Retina (tissue), 1 donor: ENCODE measurements around the gene ANO3.
"Not testable (repeated sequence)": the region's sequence is repeated elsewhere in the genome, so short reads cannot be mapped to it uniquely, and the experiment has no call there.

Source experiments
- DNase-seq: peaks from one replicate; pipeline ENCODE4 v3.0.0-alpha.2; 2016

ANO3 gene

DNA sequence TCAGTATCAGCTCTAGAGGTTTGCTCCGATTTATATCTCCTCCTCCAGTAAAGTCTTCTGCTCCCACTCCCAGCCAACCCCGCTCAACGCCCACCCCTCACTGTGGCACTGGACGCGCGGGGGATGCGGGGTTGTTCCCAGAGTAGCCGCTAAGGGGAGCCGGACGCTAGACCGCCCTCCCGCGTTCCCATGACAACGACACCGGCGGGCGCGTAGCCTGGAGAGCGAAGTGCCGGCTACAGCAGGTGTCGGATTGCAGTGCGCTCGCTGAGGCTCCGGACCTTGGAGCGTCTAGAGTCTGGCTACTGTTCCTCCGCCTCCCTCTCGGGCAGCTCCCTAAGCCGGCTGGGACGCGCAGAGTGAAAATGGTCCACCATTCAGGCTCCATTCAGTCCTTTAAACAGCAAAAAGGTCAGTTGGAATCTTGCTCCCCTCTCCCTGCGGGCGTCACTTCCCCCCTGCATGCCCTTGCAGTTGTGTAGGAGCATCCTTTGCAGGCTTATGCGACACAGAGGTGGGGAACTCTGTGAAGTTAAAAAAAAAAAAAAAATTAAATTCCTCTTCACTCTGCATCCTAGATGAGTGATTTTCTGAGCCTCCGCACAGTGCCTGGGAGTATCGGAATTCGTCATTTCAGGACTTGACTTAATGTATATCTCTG is at the start of gene ANO3:
ANO3 (plus strand) TSS at position 220 of the 661 bp plus-strand sequence; CDS start at position 366, 146 bp downstream.
- peak; percentile 92 for DNase-seq

DNA sequence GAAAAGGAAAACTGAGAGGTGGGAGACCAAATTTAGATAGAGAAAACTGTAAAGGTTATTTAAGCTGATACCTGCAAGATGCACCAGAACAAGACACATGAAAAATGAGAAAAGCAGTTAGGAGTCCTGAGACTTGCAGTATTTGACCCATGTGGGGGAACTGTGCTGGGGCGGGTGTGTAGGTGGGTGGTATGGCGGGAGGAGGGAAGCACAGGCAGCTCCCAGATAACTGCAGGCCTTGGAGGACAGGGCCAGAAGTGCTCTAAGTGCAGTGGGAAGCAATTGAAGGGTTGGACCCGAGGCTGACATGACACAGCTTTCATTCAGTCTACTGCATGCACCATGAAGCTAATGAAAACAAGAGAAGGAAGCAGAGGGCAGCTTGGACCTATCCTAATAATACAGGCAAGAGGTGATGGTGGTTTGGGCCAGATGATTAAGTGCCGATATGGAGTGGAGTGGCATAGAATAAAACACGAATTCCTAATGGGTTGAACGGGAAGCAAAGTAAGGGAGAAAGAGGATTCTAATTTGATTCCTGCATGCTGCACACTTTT is 48.0 kb upstream of the ANO3 start:
- no peak for DNase-seq

DNA sequence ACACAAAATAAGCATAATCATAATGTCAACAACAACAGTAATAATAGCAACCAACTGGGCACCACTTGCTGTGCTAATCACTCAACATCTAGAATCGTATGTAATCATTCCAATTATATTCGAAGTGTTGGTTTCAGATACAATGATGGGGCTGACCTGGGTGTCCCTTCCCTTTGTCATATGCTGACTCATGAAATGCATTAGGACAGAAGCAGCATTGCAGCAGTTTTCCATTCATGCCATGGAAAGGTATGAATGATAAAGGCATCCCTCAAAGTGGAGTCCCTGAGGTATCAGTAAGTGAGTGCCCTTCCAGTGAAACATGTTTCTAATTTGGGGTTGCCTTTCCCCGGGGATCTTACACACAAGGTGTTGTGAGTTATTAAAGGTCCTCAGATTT is 46.3 kb upstream of the ANO3 start:
- DNase-seq, result peak; percentile 26

DNA sequence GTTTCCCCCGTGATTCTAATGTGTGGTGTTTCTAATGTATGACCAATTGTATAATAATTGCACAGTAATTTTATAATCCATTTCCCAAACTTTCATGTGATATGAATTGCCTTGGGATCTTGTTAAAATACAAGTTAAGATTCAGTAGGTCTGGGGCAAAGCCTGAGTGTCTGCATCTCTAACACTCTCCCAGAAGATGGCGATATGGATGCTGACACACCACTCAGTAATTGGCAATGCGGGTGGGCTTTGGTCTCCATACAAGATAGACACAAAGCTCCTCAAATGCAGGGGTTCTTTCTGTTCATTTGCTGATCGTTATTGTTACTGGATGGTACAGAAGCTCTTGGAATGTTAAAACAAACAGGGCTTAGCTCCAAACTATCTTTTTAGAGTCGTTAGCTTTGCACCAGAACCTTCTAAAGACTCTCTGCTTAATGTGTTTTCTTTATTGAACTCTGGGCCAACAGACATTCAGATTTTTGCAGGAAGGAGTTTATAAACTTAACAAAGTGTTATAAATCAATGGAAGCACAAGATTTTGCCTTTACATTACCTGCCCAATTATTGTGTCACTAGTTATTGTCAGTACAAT is 45.4 kb upstream of the ANO3 start:
- peak; percentile 58 for DNase-seq

DNA sequence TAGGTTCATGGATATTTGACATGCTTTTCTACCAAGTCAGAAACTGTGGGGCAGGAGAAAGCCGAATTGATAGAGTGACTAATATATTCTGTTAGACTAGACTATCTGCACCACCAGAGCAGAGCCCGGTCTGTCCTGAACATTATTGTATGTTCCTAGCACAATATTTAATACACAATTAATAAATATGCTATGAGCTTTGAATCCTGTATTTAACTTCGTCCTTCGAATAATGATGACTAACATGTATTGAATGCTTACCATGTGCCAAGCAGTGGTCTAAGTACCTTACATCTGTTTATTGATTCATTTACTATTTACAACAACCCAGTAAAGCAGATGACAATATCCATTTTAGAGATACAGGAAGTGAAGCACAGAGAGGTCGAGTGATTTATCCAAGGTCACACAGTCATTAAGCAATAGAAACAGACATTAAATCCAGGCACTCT is 44.8 kb upstream of the ANO3 start:
- DNase-seq, result no peak

DNA sequence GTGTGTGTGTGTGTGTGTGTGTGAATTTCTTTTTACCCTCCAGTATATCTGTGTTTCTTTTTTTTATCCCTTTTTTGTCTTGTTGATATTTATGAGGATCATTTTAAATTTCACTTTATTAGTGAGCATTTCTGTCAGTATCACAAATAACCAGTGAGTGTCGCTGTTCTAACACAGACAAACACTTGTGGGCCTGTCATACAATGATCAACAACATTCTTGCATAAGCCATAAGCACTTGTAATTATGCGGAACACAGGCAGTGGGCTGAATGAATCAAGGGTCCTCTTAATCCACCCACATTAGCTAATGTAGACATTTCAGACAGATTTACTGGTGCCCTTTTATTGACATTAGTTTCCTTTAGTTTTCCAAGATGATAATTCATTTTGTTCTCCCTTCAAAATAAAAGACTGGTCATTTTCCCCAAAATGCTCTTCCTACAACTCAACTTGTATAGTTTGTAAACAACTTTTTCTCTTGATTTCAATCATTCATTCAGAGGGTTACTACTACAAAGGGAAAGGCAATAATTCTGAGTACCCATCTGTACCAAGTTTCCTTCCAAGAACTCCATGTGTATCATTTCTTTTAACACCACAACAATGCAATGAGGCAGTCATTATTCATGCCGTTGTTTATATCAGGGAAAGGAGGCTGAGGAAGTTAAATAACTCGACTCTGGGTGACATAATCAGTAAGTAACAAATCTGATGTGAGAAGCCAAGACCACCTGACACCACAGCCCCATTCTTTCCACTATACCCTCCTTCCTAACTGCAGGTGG is 34.5 kb upstream of the ANO3 start:
- DNase-seq, result peak; percentile 48

DNA sequence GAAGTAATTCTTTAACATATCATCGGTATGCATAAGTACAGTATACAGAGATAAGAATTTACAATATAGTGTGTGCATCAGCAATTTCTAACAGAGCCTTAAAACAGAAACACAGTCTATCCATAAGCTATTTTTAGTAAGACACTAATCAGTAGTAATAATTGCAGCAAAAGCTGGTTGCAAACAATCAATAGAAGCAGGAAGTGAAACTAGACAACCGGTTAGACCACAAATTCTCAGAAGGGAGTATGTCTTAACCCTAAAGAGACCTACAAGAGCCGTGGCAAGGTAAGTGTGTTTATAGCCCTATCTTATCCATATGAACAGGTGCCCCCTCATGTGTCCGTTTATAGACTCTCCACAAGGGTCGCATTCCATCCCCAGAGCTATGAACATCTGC is 15.6 kb upstream of the ANO3 start:
- not testable (repeated sequence) for DNase-seq

DNA sequence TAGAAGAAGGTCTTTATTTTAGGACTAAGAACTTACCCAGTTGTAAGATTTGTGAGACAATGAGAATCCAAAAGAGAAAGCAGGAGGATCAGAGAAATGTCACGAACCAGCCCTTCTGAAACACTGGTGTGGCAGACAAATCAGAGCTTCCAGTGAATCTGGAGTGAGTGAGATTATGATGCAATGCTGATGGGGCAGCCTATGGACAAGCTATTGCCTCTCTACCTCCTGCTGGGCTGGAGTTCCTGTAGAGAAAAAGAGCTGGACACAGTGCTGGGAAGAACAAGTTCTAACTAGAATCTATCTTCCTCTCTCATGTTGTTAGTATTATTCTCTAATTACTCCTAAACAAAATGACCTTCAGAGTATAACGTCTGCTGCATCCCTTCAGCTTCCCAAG is 12.0 kb upstream of the ANO3 start:
- DNase-seq, result no peak

DNA sequence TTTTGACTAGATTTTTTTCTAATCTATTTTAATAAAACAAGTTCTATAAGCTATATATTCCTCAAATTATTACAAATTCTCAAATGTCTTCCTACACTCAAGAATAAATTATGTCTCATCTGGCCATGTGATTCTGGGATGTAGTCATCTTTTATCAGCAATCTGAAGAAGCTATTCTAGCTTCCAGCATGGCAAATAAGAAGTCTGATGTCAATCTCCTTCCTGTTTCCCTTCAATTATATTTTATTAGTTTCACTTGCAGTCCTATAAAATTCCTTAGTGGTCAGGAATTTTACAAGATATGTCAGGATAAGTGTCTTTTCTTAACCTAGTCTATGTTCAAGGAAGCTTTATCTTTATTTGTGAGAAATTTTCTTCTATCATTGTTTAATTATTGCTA is 10.4 kb upstream of the ANO3 start:
- DNase-seq, result no peak

DNA sequence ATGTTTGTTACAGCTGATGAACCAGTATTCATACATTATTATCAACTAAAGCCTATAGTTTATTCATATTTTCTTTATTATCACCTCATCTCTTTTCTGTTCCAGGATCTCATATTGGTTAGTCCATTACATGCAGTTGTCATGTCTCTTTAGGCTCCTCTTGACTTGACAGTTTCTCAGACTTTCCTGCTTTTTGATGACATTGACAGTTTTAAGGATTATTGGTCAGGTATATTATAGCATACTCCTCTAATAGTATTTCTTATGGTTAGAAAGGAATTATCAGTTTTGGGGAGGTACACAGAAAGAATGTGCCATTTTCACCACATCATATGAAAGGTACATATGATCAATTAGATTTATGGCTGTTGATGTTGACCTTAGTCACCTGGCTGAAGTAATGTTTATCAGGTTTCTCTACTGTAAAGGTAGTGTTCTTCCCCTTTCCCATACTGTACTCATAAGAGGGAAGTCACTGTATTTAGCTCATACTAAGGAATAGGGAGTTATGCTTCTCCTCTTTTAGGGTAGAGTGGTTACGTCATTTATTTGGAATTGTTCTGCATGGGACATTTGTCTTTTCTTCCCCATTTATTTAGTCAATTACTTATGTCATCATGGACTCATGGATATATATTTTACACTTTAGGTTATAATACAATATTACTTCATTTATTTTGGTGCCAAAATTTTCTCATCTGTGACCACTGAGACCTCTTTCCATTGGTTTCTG is 9.4 kb upstream of the ANO3 start:
- DNase-seq, result no peak

DNA sequence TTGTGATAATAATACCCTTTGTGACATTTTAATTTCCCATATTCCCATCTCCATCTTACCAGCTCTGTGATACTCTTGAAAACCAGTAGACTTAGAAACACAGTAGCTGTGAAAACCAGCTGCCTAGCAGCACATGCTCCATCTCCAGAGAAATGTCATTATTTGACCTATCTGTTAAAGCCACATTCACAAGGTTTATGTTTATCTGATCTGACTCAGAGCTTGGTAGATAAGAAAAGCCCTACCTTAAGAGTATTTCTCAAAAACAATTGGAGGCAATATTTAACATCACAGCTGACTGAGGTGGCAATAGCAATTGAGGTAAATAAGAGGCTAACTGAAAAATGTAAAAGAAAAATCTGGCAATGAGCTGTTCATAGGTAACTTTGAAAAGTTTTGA is 8.1 kb upstream of the ANO3 start:
- no peak for DNase-seq

DNA sequence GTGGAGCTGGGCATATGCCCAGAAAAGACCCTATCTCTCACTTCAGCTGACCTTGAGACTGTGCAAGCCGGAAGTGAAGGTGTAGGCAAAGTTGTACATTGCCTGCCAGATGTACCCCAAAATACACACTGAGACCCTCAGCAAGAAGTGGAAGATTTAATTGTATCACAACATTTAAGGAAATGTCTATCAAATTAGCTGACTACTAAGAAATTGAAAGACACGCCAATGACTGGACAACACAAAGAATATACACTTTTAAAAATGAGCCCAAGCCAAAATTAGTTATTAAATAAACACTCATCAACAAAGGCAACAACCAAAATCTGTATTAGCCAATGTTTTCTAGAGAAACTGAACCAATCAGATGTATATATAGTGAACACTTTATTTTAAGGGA is 7.7 kb upstream of the ANO3 start:
- no peak for DNase-seq

DNA sequence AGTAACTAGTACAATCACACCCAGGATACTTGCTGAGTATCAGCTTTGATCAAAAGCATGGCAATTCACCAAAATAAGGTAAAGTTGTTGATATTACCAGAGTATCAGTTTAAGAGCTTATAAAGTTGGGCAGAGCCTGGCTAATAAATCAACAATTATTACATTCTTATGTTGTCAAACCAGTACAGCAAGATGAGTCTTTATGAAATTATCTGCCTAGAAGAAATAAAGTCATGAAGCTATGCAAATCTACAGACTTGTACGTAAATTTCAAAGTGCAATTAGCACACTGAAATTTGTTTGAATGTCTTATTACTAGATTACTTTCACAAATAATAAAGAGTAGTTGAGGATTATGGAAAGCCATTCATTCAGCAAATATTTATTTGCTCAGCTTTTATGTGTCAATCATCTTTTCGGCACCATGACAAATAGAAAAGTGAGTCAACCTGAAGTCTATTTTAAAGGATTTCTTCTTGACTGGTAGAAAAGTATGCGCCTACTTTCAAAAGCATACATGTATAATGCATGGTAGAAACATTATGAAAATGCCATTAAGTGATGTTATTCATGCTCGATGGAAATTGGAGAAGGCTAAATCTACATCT is 5.0 kb upstream of the ANO3 start:
- no peak for DNase-seq

DNA sequence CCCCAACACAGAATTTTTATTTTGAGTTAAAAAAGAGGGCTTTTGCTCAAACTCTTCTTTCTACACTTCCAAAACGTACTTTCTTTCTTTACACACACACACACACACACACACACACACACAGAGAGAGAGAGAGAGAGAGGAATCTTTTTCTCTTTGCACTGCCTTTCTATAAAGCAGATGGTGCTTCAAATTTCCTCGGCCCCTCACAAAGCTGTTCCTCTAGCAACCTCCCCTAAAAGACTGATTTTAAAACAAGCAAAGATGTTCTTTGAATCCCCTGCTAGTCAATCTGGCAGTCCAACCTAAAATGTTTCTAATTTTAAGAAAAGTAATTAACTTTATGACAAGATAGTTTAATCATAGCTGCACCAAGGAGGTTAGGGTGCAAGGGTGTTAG is 2.7 kb upstream of the ANO3 start:
- no peak for DNase-seq

DNA sequence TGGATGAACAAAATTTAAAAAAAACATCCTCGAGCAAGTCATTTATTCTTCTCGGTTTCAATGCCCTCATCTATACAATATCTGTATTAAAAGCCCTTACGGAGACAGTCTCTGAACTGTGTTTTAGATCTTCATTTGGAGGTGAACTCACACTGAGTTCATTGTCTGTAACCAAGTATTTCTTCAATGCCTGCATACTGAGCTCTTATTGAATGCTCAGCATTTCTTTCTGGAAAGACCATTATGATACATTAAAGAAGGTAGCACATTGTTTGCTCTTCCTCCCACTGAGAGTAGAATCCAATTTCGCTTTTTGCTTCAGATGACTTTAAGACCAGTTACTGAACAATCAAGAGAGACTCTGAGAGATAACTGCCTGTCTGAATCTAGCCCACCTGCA is 1.7 kb upstream of the ANO3 start:
- DNase-seq, result no peak

DNA sequence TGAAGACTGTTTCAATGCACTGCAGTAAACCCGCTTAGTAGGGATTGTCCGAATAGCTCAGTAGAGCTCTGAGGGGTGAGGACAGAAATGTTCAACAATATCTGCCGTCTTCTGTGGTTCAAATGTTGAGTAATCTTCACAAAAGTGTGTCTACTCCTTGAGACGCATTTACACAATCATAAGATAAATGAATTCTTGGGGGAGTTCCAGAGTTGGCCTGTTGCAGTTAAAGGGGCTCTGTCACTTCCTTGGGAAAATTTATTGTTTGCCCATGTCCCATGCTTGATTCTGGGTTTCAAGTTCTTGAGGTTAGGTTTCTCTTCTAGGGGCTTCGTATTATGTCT is 614 bp downstream of the ANO3 start:
- DNase-seq, result no peak

DNA sequence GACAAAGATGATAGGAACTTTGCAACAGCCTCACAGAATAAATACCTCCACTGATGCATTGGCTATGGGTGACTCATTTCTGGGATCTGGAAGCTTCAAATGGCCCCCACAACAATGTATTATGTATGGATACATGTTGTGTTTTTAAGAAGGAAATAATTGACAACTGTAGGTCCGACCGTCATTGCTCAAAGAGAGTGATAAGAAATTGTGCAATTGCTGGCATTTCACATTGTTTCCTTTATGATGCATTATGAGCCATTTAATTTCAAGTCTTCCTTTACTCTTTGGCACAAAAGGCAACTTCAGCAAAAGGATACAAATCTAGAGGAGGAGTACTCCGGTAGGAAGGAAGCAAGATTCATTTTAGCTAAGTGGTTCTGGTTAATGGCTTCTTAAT is 2.0 kb downstream of the ANO3 start:
- DNase-seq, result no peak

DNA sequence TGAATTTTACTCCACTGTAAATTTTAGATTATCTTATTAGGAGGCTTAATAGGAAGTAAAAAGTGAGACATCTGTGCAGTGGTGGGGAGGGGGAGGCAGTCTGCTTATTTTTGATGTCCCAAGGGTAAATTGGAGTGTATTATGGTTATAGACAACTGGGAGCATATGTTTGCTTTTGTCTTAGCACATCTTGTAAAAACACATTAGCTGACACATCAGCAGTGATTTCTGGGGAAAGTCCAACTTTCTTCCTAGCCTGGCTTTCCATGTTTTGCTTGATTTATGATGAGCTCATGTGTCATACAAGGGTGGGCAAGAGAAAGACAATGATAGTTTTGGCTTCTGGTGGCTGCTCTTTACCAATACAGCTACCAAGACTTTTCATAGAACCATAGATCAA is 4.0 kb downstream of the ANO3 start:
- no peak for DNase-seq

DNA sequence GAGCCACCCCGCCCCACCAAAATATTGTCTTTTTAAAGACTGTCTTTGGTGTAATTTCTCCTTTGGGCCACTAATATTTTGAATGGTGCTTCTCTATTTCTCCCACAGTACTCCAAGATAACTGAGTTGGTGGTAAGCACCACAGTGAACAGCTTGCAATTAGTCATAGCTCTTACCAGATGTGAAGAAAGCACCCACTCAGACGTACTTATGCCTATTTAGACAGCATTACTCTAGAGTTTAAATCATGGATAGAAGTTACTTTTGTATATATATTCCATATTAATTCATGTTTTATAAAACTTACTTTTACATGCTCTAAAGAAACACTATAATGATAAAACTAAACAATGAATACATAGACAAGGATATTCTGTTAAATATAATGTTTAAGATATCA is 12.7 kb downstream of the ANO3 start:
- no peak for DNase-seq

DNA sequence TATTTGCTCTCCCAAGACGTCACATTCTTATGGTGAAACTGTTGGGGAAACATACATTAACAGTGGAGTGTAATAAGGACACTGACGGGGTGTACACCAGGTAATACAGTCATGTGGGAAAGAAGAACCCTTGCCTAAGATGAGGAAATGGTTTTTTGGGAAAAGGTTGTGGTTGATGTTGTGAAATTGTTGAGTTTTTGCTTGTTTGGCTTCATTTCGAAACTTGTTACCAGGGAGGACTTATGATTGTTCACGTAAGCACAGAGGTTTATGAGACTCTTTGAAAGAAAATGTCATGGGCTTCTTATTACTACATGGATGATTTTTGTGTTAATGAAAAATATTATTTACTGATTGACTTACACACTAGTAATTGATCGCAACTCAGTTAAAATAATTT is 16.8 kb downstream of the ANO3 start:
- no peak for DNase-seq

DNA sequence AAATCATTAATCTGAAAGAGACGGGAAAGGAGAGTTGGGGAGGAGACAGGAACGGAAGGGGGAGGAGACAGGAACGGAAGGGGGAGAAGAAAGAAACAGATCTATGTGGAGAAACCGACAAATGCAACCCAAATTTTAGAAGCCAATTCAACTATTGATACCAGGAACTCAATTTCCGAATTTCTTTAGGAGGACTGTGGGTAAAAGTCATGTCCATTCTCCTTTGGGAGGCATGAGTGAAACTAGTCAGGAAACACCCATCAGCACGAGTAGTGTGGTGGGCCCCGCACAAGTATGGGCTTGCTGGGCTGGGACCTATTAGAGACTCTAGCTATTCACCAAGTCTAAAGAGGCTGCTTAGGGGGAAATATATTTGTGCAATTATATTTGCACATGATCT is 18.1 kb downstream of the ANO3 start:
- DNase-seq, result no peak

DNA sequence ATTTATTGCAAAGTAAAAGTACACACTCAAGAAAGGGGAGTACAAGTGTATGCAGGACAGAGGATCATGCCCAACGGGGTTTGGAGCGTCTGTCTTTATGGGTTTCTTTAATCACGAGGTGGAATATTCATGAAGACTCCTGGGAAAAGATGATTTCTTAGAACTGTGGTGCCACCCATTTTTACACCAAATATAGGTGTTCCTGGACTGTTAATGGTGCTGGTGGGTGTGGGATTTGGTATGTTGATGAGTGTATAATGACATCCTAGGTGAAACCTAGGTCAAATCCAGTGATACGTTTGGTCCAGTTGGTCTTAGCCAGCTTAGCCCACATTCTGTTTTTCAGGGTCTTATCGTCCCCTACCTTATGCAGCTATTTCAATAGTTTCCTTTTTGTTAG is 21.1 kb downstream of the ANO3 start:
- no peak for DNase-seq

DNA sequence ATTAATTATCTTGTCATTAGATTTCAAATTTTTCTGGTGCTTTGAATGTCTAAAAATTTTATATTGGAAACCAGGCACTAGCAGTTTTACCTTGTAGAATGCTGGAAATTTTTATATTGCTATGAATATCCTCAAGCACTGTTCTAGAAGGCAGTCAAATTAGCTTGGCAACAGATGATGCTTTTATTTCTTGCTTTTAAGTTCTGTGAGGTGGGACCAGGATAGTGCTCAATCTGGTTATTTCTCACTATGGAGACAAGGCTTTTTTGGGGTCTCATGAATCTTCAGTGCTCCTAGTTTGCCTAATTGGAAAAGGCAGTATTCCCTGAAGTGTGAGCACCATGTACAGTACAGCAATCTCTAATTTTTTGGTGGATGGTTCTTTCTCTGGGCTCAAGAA is 27.1 kb downstream of the ANO3 start:
- DNase-seq, result no peak
